Lung (tissue), 12 donors: ENCODE data around the gene USP44. TPM values are rescaled to one million over a fixed set of nuclear protein-coding genes. Genes with fewer than 3 reads are reported as not detected.

Experiments used
- ATAC-seq: fragments of 200-7000 bp; cut with Tn5 transposase; one replicate; pipeline ENCODE4 v1.9.1; 2020; ENCODE audit warnings: moderate number of reproducible peaks; ENCODE audit not compliant: insufficient read depth, low FRiP score
- DNase-seq, 3 donors: peaks; one replicate each; pipeline ENCODE4 v3.0.0-alpha.2; 2013 to 2017
- H3K27ac ChIP-seq, 2 donors: one replicate each; pipeline ENCODE4 v1.5.1; 2013; ENCODE audit warnings: mild to moderate bottlenecking in 2 of 2, moderate library complexity in 2 of 2, control low read depth in 1 of 2, inconsistent platforms in 1 of 2, low read depth in 1 of 2, low read length in 1 of 2
- H3K27me3 ChIP-seq, 3 donors: one replicate each; pipeline ENCODE4 v1.5.1; 2013; ENCODE audit warnings: low read length in 2 of 3; ENCODE audit not compliant: control insufficient read depth in 3 of 3, insufficient read depth in 3 of 3
- H3K36me3 ChIP-seq, 4 donors: one replicate each; pipeline ENCODE4 v1.5.1; 2013; ENCODE audit warnings: low read length in 4 of 4, mild to moderate bottlenecking in 1 of 4, moderate library complexity in 1 of 4; ENCODE audit not compliant: control insufficient read depth in 4 of 4, insufficient read depth in 4 of 4
- H3K4me1 ChIP-seq, 5 donors: one replicate each; pipeline ENCODE4 v1.5.1; 2013; ENCODE audit warnings: low read length in 5 of 5, mild to moderate bottlenecking in 2 of 5, moderate library complexity in 1 of 5; ENCODE audit not compliant: control insufficient read depth in 5 of 5, insufficient read depth in 5 of 5
- H3K4me3 ChIP-seq: one replicate; pipeline ENCODE4 v1.5.1; 2013; ENCODE audit warnings: mild to moderate bottlenecking, control low read depth, moderate library complexity
- H3K9ac ChIP-seq, 2 donors: one replicate each; pipeline ENCODE4 v1.5.1; 2013; ENCODE audit warnings: low read length in 2 of 2, control low read depth in 1 of 2; ENCODE audit not compliant: insufficient read depth in 1 of 2
- H3K9me3 ChIP-seq, 4 donors: one replicate each; pipeline ENCODE4 v1.5.1; 2013; ENCODE audit warnings: low read length in 3 of 4, mild to moderate bottlenecking in 1 of 4, moderate library complexity in 1 of 4; ENCODE audit not compliant: control insufficient read depth in 4 of 4, insufficient read depth in 3 of 4
- CTCF ChIP-seq: IDR thresholded peaks from 2 replicates; pipeline ENCODE4 v1.5.1; 2012; ENCODE audit warnings: mild to moderate bottlenecking; ENCODE audit errors: control extremely low read depth, extremely low read depth
- WGBS, 2 donors: extraction: QIAGEN DNeasy Blood & Tissue Kit; methylation state at CpG; one replicate each; pipeline ENCODE4 v1.1.7; 2013; 5-methylcytosine and 5-hydroxymethylcytosine counted together
- polyA plus RNA-seq, 2 donors: library from polyadenylated mRNA; stranded (reverse); fragments of 200-250 nt; gene quantifications; one replicate each; pipeline ENCODE4 v1.2.1, GENCODE V29; 2013
- total RNA-seq, 2 donors: library from RNA; depleted of rRNA in 1 of 2; stranded (reverse); fragments of >200 nt in 1 of 2; gene quantifications; one replicate each; pipeline ENCODE4 v1.2.1, GENCODE V29; 2014 to 2021
- donor health status: control.
- donor health status: control.
- donor health status: Bipolar disorder and iron deficiency.
- donor health status: healthy.
- donor health status: DM: yes; HTN: yes; CAD: no.

The USP44 gene
- total and polyA plus RNA-seq, 4 donors, result 2.3 to 18.6 (median 10.2) TPM

- peaks cover 0 to 43% (median 30%) of the 10 kb centered on the region in 3 donors for H3K27me3 ChIP-seq
- DNase-seq (no peak), ATAC-seq (no peak)
- no peak for TF ChIP-seq CTCF
- no peak overlapping the region for H3K27ac ChIP-seq
- H3K9ac ChIP-seq, result no peak overlapping the region
- H3K4me1 ChIP-seq, result peaks cover 0 to 6% (median 2%) of the 10 kb centered on the region in 5 donors
- 70 to 80% methylated on average over 4 of the region's 4 CpGs for WGBS, 2 donors
- no peaks in the 10 kb centered on the region for H3K36me3 ChIP-seq
- no peak overlapping the region for H3K4me3 ChIP-seq
- H3K9me3 ChIP-seq, result peaks cover 0 to 5% (median 2%) of the 10 kb centered on the region in 4 donors
Observed at GRCh38 chr12:95545303-95545702, 6.0 kb downstream of the USP44 start.

- Histone ChIP-seq H3K4me3 (no peak overlapping the region), H3K36me3 (no peaks in the 10 kb centered on the region), H3K27ac (no peak overlapping the region), H3K27me3 (peaks cover 0 to 41% (median 33%) of the 10 kb centered on the region in 3 donors), H3K4me1 (peaks cover 0 to 6% (median 2%) of the 10 kb centered on the region in 5 donors), H3K9ac (no peak overlapping the region), H3K9me3 (peaks cover 0 to 5% (median 2%) of the 10 kb centered on the region in 4 donors)
- ATAC-seq (no peak), DNase-seq (no peak)
- WGBS, 2 donors, result 52 to 64% methylated on average over 3 of the region's 3 CpGs
- no peak for TF ChIP-seq CTCF
Observed at GRCh38 chr12:95544756-95545155, 6.5 kb downstream of the USP44 start.

GRCh38 chr12:95543305-95543704, 8.0 kb downstream of the USP44 start:
- WGBS, 2 donors, result 96 to 97% methylated on average over 7 of the region's 7 CpGs
- DNase-seq (no peak), ATAC-seq (no peak)
- H3K4me3 ChIP-seq, result no peak overlapping the region
- peaks cover 0 to 6% (median 2%) of the 10 kb centered on the region in 5 donors for H3K4me1 ChIP-seq
- no peaks in the 10 kb centered on the region for H3K9me3 ChIP-seq
- peaks cover 0 to 31% (median 24%) of the 10 kb centered on the region in 3 donors for H3K27me3 ChIP-seq
- no peaks in the 10 kb centered on the region for H3K36me3 ChIP-seq
- TF ChIP-seq CTCF, result no peak
- no peak overlapping the region for H3K27ac ChIP-seq
- H3K9ac ChIP-seq, result no peak overlapping the region

- WGBS, 2 donors, result 91 to 93% methylated on average over 7 of the region's 7 CpGs
- no peak for TF ChIP-seq CTCF
Observed at GRCh38 chr12:95541436-95541835, 9.8 kb downstream of the USP44 start.

More at GRCh38 chr12:95541436-95541835, 9.8 kb downstream of the USP44 start:
- Histone ChIP-seq H3K27me3 (peaks cover 0 to 16% (median 10%) of the 10 kb centered on the region in 3 donors), H3K4me3 (no peak overlapping the region), H3K36me3 (no peaks in the 10 kb centered on the region), H3K9ac (no peak overlapping the region), H3K27ac (no peak overlapping the region), H3K4me1 (no peaks in the 10 kb centered on the region), H3K9me3 (no peaks in the 10 kb centered on the region)
- no peak for DNase-seq
- ATAC-seq, result no peak
